ENCODE measurements around the gene TMEM53.

TMEM53 gene

DNA sequence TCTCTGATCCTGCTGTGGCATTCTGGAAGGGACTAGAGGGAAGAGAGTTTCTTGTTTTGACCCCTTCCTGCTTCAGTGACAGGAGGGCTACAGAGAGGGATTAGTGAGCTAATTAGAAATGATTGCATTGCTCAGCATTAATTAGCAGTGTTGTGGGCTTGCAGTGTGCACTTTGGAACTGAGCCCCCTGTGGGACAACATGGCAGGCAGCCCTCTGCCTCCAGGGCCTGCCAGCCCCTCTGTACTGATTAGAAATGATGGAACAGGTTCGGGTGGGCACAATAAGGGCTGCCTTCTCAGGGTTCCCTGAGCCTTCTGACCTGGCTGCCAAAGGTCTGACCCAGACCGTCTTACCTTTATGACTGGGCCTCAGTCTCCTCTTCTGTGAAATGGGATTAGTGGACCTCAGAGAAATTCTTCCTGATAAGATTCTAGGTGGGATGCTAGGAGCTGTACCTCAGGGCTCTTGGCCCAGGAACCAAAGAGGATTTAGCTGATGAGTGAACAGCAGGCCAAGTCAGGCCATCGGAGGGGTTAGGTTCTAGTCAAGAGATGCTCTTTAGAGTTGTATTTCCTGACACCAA, 39.6 kb downstream of the TMEM53 start:
- Histone ChIP-seq H3K4me1 (ENCODE audit: low read length) (peaks cover 16% of the 10 kb centered on the region), H3K9ac (ENCODE audit: low read length) (no peak overlapping the region), H3K27me3 (replicated peaks; ENCODE audit: insufficient read depth, low read length) (no peaks in the 10 kb centered on the region), H4K20me1 (ENCODE audit: insufficient read depth, low read length) (no peaks in the 10 kb centered on the region), H3K27ac (ENCODE audit: low read length) (no peak overlapping the region), H3K9me3 (replicated peaks; ENCODE audit: insufficient read depth, low read length) (no peaks in the 10 kb centered on the region), H3K4me2 (ENCODE audit: low read depth, low read length) (no peak overlapping the region), H3K4me3 (ENCODE audit: low read length) (no peak overlapping the region), H2AFZ (ENCODE audit: low read length) (no peak overlapping the region), H3F3A (ENCODE audit: insufficient read depth, low read length) (no peaks in the 10 kb centered on the region), H3K36me3 (replicated peaks; ENCODE audit: insufficient read depth, low read length) (peaks cover 5% of the 10 kb centered on the region; the same call in 1 of the 2 replicates), H3K9me2 (replicated peaks; ENCODE audit: insufficient read depth, low read length) (no peaks in the 10 kb centered on the region), H3K79me2 (ENCODE audit: low read length) (peaks cover 41% of the 10 kb centered on the region)
- no peak for DNase-seq
- TF ChIP-seq EZH2 (optimal IDR thresholded peaks at IDR 0.05; ENCODE audit: low read depth, low read length) = no peak

DNA sequence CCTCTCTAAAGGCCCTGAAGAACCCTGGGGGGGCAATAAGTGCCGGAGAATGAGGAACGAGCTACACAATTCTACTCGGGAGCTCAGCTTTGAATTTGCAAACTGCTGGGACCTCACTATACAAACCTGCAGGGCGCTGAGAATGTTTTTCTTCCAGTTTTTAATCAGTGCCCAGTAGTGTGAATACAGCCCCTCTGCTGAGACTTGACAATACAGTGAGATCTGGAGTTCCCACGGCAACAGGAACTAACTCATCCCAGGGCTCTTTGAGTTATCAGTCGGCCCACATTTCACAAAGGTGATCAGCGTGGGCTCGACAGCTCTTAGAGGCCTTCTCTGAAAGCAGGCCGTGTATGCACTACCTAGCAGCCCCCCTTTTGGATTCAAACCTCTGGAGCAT, 41.7 kb downstream of the TMEM53 start:
- Histone ChIP-seq H4K20me1 (ENCODE audit: insufficient read depth, low read length) (no peaks in the 10 kb centered on the region), H3K27ac (ENCODE audit: low read length) (0 out of 2 replicates have a peak overlapping the region, but pooled peaks have one; percentile 21), H3K4me1 (ENCODE audit: low read length) (peaks cover 16% of the 10 kb centered on the region), H3K4me3 (ENCODE audit: low read length) (peak overlapping the region; percentile 83), H2AFZ (ENCODE audit: low read length) (peak overlapping the region; percentile 47; the same call in 1 of the 2 replicates), H3K9me3 (replicated peaks; ENCODE audit: insufficient read depth, low read length) (no peaks in the 10 kb centered on the region), H3K79me2 (ENCODE audit: low read length) (peaks cover 41% of the 10 kb centered on the region), H3K27me3 (replicated peaks; ENCODE audit: insufficient read depth, low read length) (no peaks in the 10 kb centered on the region), H3K36me3 (replicated peaks; ENCODE audit: insufficient read depth, low read length) (peaks cover 5% of the 10 kb centered on the region; the same call in 1 of the 2 replicates), H3K4me2 (ENCODE audit: low read depth, low read length) (peak overlapping the region; percentile 85), H3K9ac (ENCODE audit: low read length) (peak overlapping the region; percentile 80), H3K9me2 (replicated peaks; ENCODE audit: insufficient read depth, low read length) (no peaks in the 10 kb centered on the region), H3F3A (ENCODE audit: insufficient read depth, low read length) (no peaks in the 10 kb centered on the region)
- TF ChIP-seq EZH2phosphoT487 (IDR thresholded peaks at IDR 0.05; ENCODE audit: low read length) = no peak
- no peak for DNase-seq

GRCh38 chr1:44631647-44632539, 42.4 kb downstream of the TMEM53 start:
- Histone ChIP-seq H3K4me2 (ENCODE audit: low read depth, low read length) (peak overlapping the region; percentile 85), H3K36me3 (replicated peaks; ENCODE audit: insufficient read depth, low read length) (peaks cover 5% of the 10 kb centered on the region; the same call in 1 of the 2 replicates), H3K4me3 (ENCODE audit: low read length) (peak overlapping the region; percentile 83), H3K27me3 (replicated peaks; ENCODE audit: insufficient read depth, low read length) (no peaks in the 10 kb centered on the region), H3K4me1 (ENCODE audit: low read length) (peaks cover 16% of the 10 kb centered on the region), H3K79me2 (ENCODE audit: low read length) (peaks cover 40% of the 10 kb centered on the region), H3K27ac (ENCODE audit: low read length) (peak overlapping the region; percentile 89), H3K9me3 (replicated peaks; ENCODE audit: insufficient read depth, low read length) (no peaks in the 10 kb centered on the region), H3K9me2 (replicated peaks; ENCODE audit: insufficient read depth, low read length) (no peaks in the 10 kb centered on the region), H4K20me1 (ENCODE audit: insufficient read depth, low read length) (no peaks in the 10 kb centered on the region), H3F3A (ENCODE audit: insufficient read depth, low read length) (no peaks in the 10 kb centered on the region), H2AFZ (ENCODE audit: low read length) (peak overlapping the region; percentile 69), H3K9ac (ENCODE audit: low read length) (peak overlapping the region; percentile 92)
- peak; percentile 85 for DNase-seq
- TF ChIP-seq EZH2phosphoT487 (IDR thresholded peaks at IDR 0.05; ENCODE audit: low read length) (no peak), CTCF (IDR thresholded peaks at IDR 0.05; ENCODE audit: low read length) (no peak), EZH2 (optimal IDR thresholded peaks at IDR 0.05; ENCODE audit: low read depth, low read length) (no peak)

DNA sequence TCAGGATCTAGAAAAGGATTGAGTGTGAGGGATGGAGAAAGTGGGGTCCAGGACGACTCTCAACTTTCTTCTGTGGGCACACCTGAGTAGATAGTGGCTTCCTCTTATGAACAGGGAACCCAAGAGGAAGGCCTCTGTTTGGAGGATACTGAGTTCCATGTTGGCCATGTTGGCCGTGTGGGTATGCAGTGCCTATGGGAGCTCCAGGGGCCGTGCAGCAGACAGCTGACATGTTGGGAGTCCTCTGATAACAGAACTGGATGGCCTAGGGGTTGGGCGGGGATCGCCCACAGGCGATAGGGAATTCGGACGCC, 43.0 kb downstream of the TMEM53 start:
- peaks cover 36% of the 10 kb centered on the region for H3K79me2 ChIP-seq (ENCODE audit: low read length)
- peak overlapping the region; percentile 92 for H3K9ac ChIP-seq (ENCODE audit: low read length)
- peak overlapping the region; percentile 79 for H3K4me3 ChIP-seq (ENCODE audit: low read length)
- H4K20me1 ChIP-seq (ENCODE audit: insufficient read depth, low read length) = no peaks in the 10 kb centered on the region
- no peak for TF ChIP-seq CTCF (IDR thresholded peaks at IDR 0.05; ENCODE audit: low read length)
- no peak for TF ChIP-seq EZH2 (optimal IDR thresholded peaks at IDR 0.05; ENCODE audit: low read depth, low read length)
- TF ChIP-seq EZH2phosphoT487 (IDR thresholded peaks at IDR 0.05; ENCODE audit: low read length) = no peak
- peaks cover 5% of the 10 kb centered on the region; the same call in 1 of the 2 replicates for H3K36me3 ChIP-seq (replicated peaks; ENCODE audit: insufficient read depth, low read length)
- H3K4me1 ChIP-seq (ENCODE audit: low read length) = peaks cover 16% of the 10 kb centered on the region
- H3K27me3 ChIP-seq (replicated peaks; ENCODE audit: insufficient read depth, low read length) = no peaks in the 10 kb centered on the region
- H3K9me2 ChIP-seq (replicated peaks; ENCODE audit: insufficient read depth, low read length) = no peaks in the 10 kb centered on the region
- no peaks in the 10 kb centered on the region for H3K9me3 ChIP-seq (replicated peaks; ENCODE audit: insufficient read depth, low read length)
- DNase-seq = no peak
- peak overlapping the region; percentile 69 for H2AFZ ChIP-seq (ENCODE audit: low read length)
- H3K27ac ChIP-seq (ENCODE audit: low read length) = peak overlapping the region; percentile 74
- no peaks in the 10 kb centered on the region for H3F3A ChIP-seq (ENCODE audit: insufficient read depth, low read length)
- peak overlapping the region; percentile 79 for H3K4me2 ChIP-seq (ENCODE audit: low read depth, low read length)

Data from MM.1S (cell line).